Lower leg skin (tissue), 4 donors: Measurements from ENCODE around the gene RNF111. TPM values are rescaled to one million over a fixed set of nuclear protein-coding genes. Genes with fewer than 3 reads are reported as not detected.
"Not testable (repeated sequence)": the region's sequence is repeated elsewhere in the genome, so short reads cannot be mapped to it uniquely, and the experiment has no call there.

ENCODE experiments used
- DNase-seq, 2 donors: peaks; one replicate each; pipeline ENCODE4 v3.0.0-alpha.2; 2019; ENCODE audit warnings: low spot score in 2 of 2
- H3K4me3 ChIP-seq: fragments of 200-600 bp; sonication (generic); 2 replicates; pipeline ENCODE4 v1.5.1; 2017; ENCODE audit warnings: mild to moderate bottlenecking, low read depth; ENCODE audit not compliant: poor library complexity, severe bottlenecking
- CTCF ChIP-seq, 3 donors: fragments of 450-650 bp; IDR thresholded peaks; one replicate each; pipeline ENCODE4 v1.5.1; 2016; ENCODE audit warnings: antibody characterized with exemption in 3 of 3, mild to moderate bottlenecking in 3 of 3, moderate library complexity in 2 of 3
- POLR2A ChIP-seq, 2 donors: fragments of 450-650 bp; IDR thresholded peaks; one replicate each; pipeline ENCODE4 v1.6.1; 2016 to 2017; ENCODE audit warnings: antibody characterized with exemption in 2 of 2, mild to moderate bottlenecking in 1 of 2, moderate library complexity in 1 of 2
- WGBS, 2 donors: methylation state at CpG; one replicate each; pipeline ENCODE4 v1.1.5; 2018; 5-methylcytosine and 5-hydroxymethylcytosine counted together
- intact Hi-C: fragments of 100-400 bp; cut with DNase I; formaldehyde crosslinking; loops from one replicate; pipeline ENCODE4 v1.15.0; 2023; ENCODE audit warnings: low total_unique reads
- total RNA-seq, 4 donors: library from RNA; depleted of rRNA; stranded (reverse); fragments of >200 nt; gene quantifications; one replicate each; pipeline ENCODE4 v1.1.0, GENCODE V29; 2016

Gene RNF111
- total RNA-seq, 4 donors from 2014 or later = 14.9 to 27.9 (median 22.6) TPM

GRCh38 chr15:58987036-58987435, 427 bp upstream of the RNF111 start:
- peak overlapping the region; percentile 78 for H3K4me3 ChIP-seq
- TF ChIP-seq CTCF (IDR thresholded peaks at IDR 0.05) (no peak), POLR2A (IDR thresholded peaks at IDR 0.05) (no peak)
- WGBS, 2 donors = 23 to 34% methylated on average over 9 of the region's 9 CpGs
- intact Hi-C loops = no loop called here
- no peak for DNase-seq

GRCh38 chr15:58988006-58988785, 733 bp downstream of the RNF111 start:
- H3K4me3 ChIP-seq = peak overlapping the region; percentile 78
- no peak for TF ChIP-seq POLR2A (IDR thresholded peaks at IDR 0.05)
- TF ChIP-seq CTCF (IDR thresholded peaks at IDR 0.05) = no peak
- intact Hi-C loops = no loop called here
- WGBS, 2 donors = 0 to 1% methylated on average over 36 of the region's 36 CpGs
- DNase-seq = peak; percentile 55 to 92

- no peak overlapping the region for H3K4me3 ChIP-seq
- intact Hi-C loops = no loop called here
- TF ChIP-seq POLR2A (IDR thresholded peaks at IDR 0.05) (no peak), CTCF (IDR thresholded peaks at IDR 0.05) (no peak)
- no peak for DNase-seq
- 95 to 97% methylated on average over 10 of the region's 10 CpGs for WGBS, 2 donors
Observed at GRCh38 chr15:58992181-58992580, 4.7 kb downstream of the RNF111 start.

GRCh38 chr15:58994906-58995453, 7.5 kb downstream of the RNF111 start:
- intact Hi-C loops = loop anchor here (5.0 kb wide), 1 partner anchor 1423 kb away; no protein-coding TSS in a partner anchor
- 92 to 95% methylated on average over 1 of the region's 1 CpG for WGBS, 2 donors
- no peak for DNase-seq
- TF ChIP-seq CTCF (IDR thresholded peaks at IDR 0.05) (no peak), POLR2A (IDR thresholded peaks at IDR 0.05) (no peak)
- no peak overlapping the region for H3K4me3 ChIP-seq

GRCh38 chr15:58999694-59000093, 12.2 kb downstream of the RNF111 start:
- intact Hi-C loops = loop anchor here (5.0 kb wide), 1 partner anchor 1427 kb away; no protein-coding TSS in a partner anchor
- H3K4me3 ChIP-seq = no peak overlapping the region
- no peak for TF ChIP-seq CTCF (IDR thresholded peaks at IDR 0.05)
- TF ChIP-seq POLR2A (IDR thresholded peaks at IDR 0.05) = no peak
- DNase-seq = no peak
- 95 to 96% methylated on average over 2 of the region's 2 CpGs for WGBS, 2 donors

GRCh38 chr15:59000251-59000650, 12.8 kb downstream of the RNF111 start:
- WGBS, 2 donors = 98 to 99% methylated on average over 10 of the region's 10 CpGs
- intact Hi-C loops, DNase-seq: not testable (repeated sequence)

More at GRCh38 chr15:59000251-59000650, 12.8 kb downstream of the RNF111 start:
- not testable (repeated sequence) for H3K4me3 ChIP-seq
